ENCODE measurements around the gene UBE2M. TPM values are rescaled to one million over a fixed set of nuclear protein-coding genes. Genes with fewer than 3 reads are reported as not detected.

Gene UBE2M
- total RNA-seq, 1 experiment from 2014 or later: 158 TPM

GRCh38 chr19:58519355-58520256 is 38.8 kb downstream of the UBE2M start, which contains the start of gene ZBTB45:
TSS of gene ZBTB45 (minus strand) at chr19:58519810. CDS start at chr19:58517673, 2,137 bp downstream.
- TF ChIP-seq, protein P1, sequence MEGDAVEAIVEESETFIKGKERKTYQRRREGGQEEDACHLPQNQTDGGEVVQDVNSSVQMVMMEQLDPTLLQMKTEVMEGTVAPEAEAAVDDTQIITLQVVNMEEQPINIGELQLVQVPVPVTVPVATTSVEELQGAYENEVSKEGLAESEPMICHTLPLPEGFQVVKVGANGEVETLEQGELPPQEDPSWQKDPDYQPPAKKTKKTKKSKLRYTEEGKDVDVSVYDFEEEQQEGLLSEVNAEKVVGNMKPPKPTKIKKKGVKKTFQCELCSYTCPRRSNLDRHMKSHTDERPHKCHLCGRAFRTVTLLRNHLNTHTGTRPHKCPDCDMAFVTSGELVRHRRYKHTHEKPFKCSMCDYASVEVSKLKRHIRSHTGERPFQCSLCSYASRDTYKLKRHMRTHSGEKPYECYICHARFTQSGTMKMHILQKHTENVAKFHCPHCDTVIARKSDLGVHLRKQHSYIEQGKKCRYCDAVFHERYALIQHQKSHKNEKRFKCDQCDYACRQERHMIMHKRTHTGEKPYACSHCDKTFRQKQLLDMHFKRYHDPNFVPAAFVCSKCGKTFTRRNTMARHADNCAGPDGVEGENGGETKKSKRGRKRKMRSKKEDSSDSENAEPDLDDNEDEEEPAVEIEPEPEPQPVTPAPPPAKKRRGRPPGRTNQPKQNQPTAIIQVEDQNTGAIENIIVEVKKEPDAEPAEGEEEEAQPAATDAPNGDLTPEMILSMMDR (IDR thresholded peaks at IDR 0.05; ENCODE audit: unreplicated experiment): peak; percentile 86
- H3K27me3 Mint-ChIP-seq (ENCODE audit: insufficient read depth, unreplicated experiment): no peaks in the 10 kb centered on the region
- H3K36me3 Mint-ChIP-seq (ENCODE audit: insufficient read depth, unreplicated experiment): peaks cover 29% of the 10 kb centered on the region
- no peaks in the 10 kb centered on the region for H3K9me3 Mint-ChIP-seq (ENCODE audit: unreplicated experiment)
- BruUV-seq (replicated peaks): TSS peak; percentile 69
- ChIA-PET POLR2A (interaction anchor here (0.5 to 6.7 kb wide), 33 partner anchors 9 to 1183 kb away, joined by 3 to 194 read pairs (median 5); partner anchors contain the start of genes CHMP2A, MZF1, RNF225 and RPS5), CTCF (interaction anchor here (0.6 to 5.7 kb wide), 33 partner anchors 9 to 1414 kb away, joined by 3 to 43 read pairs (median 4); partner anchors contain the start of genes CHMP2A, TRIM28 and ZNF324B)
- peak within 1 kb of the TSS; percentile 100 for H3K27ac Mint-ChIP-seq (ENCODE audit: low read depth, unreplicated experiment)
- DNase-seq (ENCODE audit: unreplicated experiment): peak; percentile 98
- intact Hi-C loops (cut with micrococcal nuclease): loop anchor here (1.0 to 2.0 kb wide), 3 partner anchors 25 to 157 kb away; partner anchors contain the start of genes CHMP2A, TRIM28 and ZNF497
- peak within 1 kb of the TSS; percentile 83 for H3K4me3 Mint-ChIP-seq (ENCODE audit: unreplicated experiment)
- peaks cover 27% of the 10 kb centered on the region for H3K4me1 Mint-ChIP-seq (ENCODE audit: insufficient read depth, unreplicated experiment)

DNA sequence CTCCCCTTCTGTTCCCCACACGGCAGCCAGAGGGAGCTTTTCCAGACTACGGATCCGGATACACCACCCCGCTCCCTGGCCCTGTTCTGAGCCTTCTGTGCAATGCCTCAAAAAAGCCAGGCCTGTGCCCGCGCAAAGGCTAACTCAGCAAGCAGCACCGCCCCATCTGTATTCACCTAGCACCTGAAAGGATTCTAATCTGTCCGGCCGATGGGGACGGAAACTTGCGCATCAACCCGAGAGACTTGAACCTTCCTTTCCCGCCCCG is 39.4 kb downstream of the UBE2M start:
- peaks cover 35% of the 10 kb centered on the region for H3K36me3 Mint-ChIP-seq (ENCODE audit: insufficient read depth, unreplicated experiment)
- H3K4me1 Mint-ChIP-seq (ENCODE audit: insufficient read depth, unreplicated experiment): peaks cover 27% of the 10 kb centered on the region
- peak overlapping the region; percentile 83 for H3K4me3 Mint-ChIP-seq (ENCODE audit: unreplicated experiment)
- TF ChIP-seq, protein P1 (IDR thresholded peaks at IDR 0.05; ENCODE audit: unreplicated experiment): no peak
- intact Hi-C loops (cut with micrococcal nuclease): loop anchor here (1.0 to 2.0 kb wide), 3 partner anchors 25 to 157 kb away; partner anchors contain the start of genes CHMP2A, TRIM28 and ZNF497
- no peaks in the 10 kb centered on the region for H3K27me3 Mint-ChIP-seq (ENCODE audit: insufficient read depth, unreplicated experiment)
- POLR2A ChIA-PET: interaction anchor here (0.5 to 6.7 kb wide), 15 partner anchors 13 to 1182 kb away, joined by 3 to 194 read pairs (median 7); partner anchors contain the start of genes CHMP2A, TRIM28, UBE2M and ZNF497
- CTCF ChIA-PET: interaction anchor here (0.6 to 5.7 kb wide), 23 partner anchors 10 to 1063 kb away, joined by 3 to 43 read pairs (median 4); partner anchors contain the start of genes CHMP2A, TRIM28 and ZNF324B
- H3K9me3 Mint-ChIP-seq (ENCODE audit: unreplicated experiment): no peaks in the 10 kb centered on the region
- peak; percentile 80 for DNase-seq (ENCODE audit: unreplicated experiment)
- H3K27ac Mint-ChIP-seq (ENCODE audit: low read depth, unreplicated experiment): peak overlapping the region; percentile 100
- no TSS peak for BruUV-seq (replicated peaks)

DNA sequence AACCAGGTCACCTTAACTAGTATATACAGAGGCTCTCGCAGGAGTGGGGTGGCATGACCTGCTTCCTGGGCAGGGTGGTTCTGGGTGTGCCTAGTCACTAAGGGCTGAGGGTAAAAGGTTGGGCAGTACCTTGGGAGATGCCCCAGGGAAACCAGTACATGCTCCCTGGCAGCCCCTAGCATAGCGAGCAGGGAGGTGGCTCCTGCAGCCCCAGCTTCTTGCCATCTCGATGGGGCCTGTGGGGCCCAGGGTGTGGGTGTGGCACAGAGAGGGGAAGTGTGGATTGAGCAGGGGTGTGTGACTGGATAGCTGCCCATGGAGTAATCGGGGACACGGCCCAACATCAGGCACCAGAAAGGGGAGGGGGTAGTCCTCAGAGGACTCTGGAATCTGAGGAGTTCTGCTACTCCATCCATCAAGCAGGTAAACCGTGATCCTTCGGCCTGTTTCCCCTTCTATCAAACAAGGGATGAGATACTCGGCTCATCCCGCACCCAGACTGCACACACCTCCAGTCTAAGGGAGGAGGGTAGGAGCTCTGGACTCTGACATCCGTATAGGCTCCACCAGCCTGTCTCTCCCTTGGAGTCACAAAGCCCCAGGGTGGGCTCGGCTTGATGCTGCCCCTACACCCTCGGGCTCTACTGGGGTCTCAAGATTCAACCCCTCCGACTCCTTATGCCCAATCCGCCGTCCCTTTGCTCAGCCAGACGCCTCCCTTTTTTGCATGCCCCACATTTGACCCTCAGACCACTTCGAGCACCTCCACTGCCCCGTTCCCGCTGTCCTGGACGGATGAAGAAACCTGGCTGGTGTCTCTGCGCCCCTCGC is 39.9 kb downstream of the UBE2M start:
- peak overlapping the region; percentile 83 for H3K4me3 Mint-ChIP-seq (ENCODE audit: unreplicated experiment)
- peak overlapping the region; percentile 100 for H3K27ac Mint-ChIP-seq (ENCODE audit: low read depth, unreplicated experiment)
- TF ChIP-seq, protein P1 (IDR thresholded peaks at IDR 0.05; ENCODE audit: unreplicated experiment): peak; percentile 9
- POLR2A ChIA-PET: interaction anchor here (0.5 to 6.7 kb wide), 16 partner anchors 13 to 1182 kb away, joined by 3 to 194 read pairs (median 7); partner anchors contain the start of genes CHMP2A, ERVK3-1, TRIM28 and UBE2M
- DNase-seq (ENCODE audit: unreplicated experiment): no peak
- peaks cover 35% of the 10 kb centered on the region for H3K36me3 Mint-ChIP-seq (ENCODE audit: insufficient read depth, unreplicated experiment)
- TSS peak; percentile 8 for BruUV-seq (replicated peaks)
- H3K9me3 Mint-ChIP-seq (ENCODE audit: unreplicated experiment): no peaks in the 10 kb centered on the region
- no peaks in the 10 kb centered on the region for H3K27me3 Mint-ChIP-seq (ENCODE audit: insufficient read depth, unreplicated experiment)
- CTCF ChIA-PET: interaction anchor here (0.6 to 5.7 kb wide), 26 partner anchors 9 to 1128 kb away, joined by 3 to 43 read pairs (median 3); partner anchors contain the start of genes CHMP2A, ERVK3-1, TRIM28 and ZNF324B
- H3K4me1 Mint-ChIP-seq (ENCODE audit: insufficient read depth, unreplicated experiment): peaks cover 27% of the 10 kb centered on the region
- intact Hi-C loops (cut with micrococcal nuclease): loop anchor here (1.0 to 2.0 kb wide), 3 partner anchors 26 to 156 kb away; partner anchors contain the start of genes CHMP2A, TRIM28 and ZNF497
